Upper lobe of left lung (tissue), 6 donors: ENCODE data around the gene SOST. TPM values are rescaled to one million over a fixed set of nuclear protein-coding genes. Genes with fewer than 3 reads are reported as not detected.

Source experiments
- ATAC-seq, 2 donors: fragments of 200-7000 bp; cut with Tn5 transposase; one replicate each; pipeline ENCODE4 v1.9.1; 2022; ENCODE audit warnings: mild to moderate bottlenecking in 2 of 2, moderate library complexity in 2 of 2; ENCODE audit not compliant: low FRiP score in 2 of 2
- DNase-seq, 2 donors: peaks; one replicate each; pipeline ENCODE4 v3.0.0-alpha.2; 2019 to 2020
- H3K27ac ChIP-seq, 4 donors: fragments of 200-600 bp; sonication (generic); one replicate each; pipeline ENCODE4 v1.5.1; 2016 to 2019
- H3K27me3 ChIP-seq, 4 donors: fragments of 200-600 bp; sonication (generic); one replicate each; pipeline ENCODE4 v1.5.1; 2017 to 2019
- H3K36me3 ChIP-seq, 4 donors: fragments of 200-600 bp; sonication (generic); one replicate each; pipeline ENCODE4 v1.5.1; 2016 to 2019
- H3K4me1 ChIP-seq, 4 donors: fragments of 200-600 bp; sonication (generic); one replicate each; pipeline ENCODE4 v1.5.1; 2018 to 2019
- H3K4me3 ChIP-seq, 4 donors: fragments of 200-600 bp; sonication (generic); one replicate each; pipeline ENCODE4 v1.5.1; 2017 to 2019; ENCODE audit warnings: mild to moderate bottlenecking in 2 of 4, moderate library complexity in 1 of 4
- H3K9me3 ChIP-seq, 4 donors: fragments of 200-600 bp; sonication (generic); one replicate each; pipeline ENCODE4 v1.5.1; 2018 to 2019
- CTCF ChIP-seq, 6 experiments: fragments of 450-650 bp in 4 of 6; fragments of 200-600 bp in 2 of 6; sonication (generic) in 2 of 6; IDR thresholded peaks; one replicate each; pipeline ENCODE4 v1.5.1; 2016 to 2019; ENCODE audit warnings: antibody characterized with exemption in 6 of 6
- EP300 ChIP-seq, 4 donors: sonication (generic); formaldehyde crosslinking; IDR thresholded peaks; one replicate each; pipeline ENCODE4 v1.5.1; 2017; ENCODE audit warnings: antibody characterized with exemption in 4 of 4, control low read depth in 2 of 4
- POLR2A ChIP-seq, 4 donors: fragments of 450-650 bp; IDR thresholded peaks; one replicate each; pipeline ENCODE4 v1.5.1; 2016 to 2017; ENCODE audit warnings: antibody characterized with exemption in 4 of 4, mild to moderate bottlenecking in 2 of 4
- POLR2AphosphoS5 ChIP-seq, 2 donors: sonication (generic); formaldehyde crosslinking; IDR thresholded peaks; one replicate each; pipeline ENCODE4 v1.5.1; 2017; ENCODE audit warnings: antibody characterized with exemption in 2 of 2
- WGBS, 2 donors: methylation state at CpG; one replicate each; pipeline ENCODE4 v1.1.5; 2017 to 2018; 5-methylcytosine and 5-hydroxymethylcytosine counted together
- total RNA-seq, 6 donors: library from RNA; depleted of rRNA in 4 of 6; stranded (reverse); fragments of >200 nt in 4 of 6; gene quantifications; one replicate each; pipeline versions ENCODE4 v1.1.0 to v1.2.1, GENCODE V29; 2016 to 2021
- donor health status: DM: no; HTN: no; CAD: no; lungs with moderate emphysema.
- donor health status: DM: no; HTN: yes; CAD: no; lungs with severe emphysema.

Gene SOST
- total RNA-seq, 6 donors from 2014 or later = not detected

- no peaks in the 10 kb centered on the region for H3K27me3 ChIP-seq
- no peaks in the 10 kb centered on the region for H3K9me3 ChIP-seq
- peak overlapping the region; percentile 58 to 91 (median 68) for H3K4me3 ChIP-seq
- 0 to 2% methylated on average over 34 of the region's 64 CpGs for WGBS, 2 donors
- peak overlapping the region; percentile 93 to 98 (median 97) for H3K27ac ChIP-seq
- peak; percentile 85 to 97 for ATAC-seq
- peaks cover 3 to 7% (median 5%) of the 10 kb centered on the region in 4 donors for H3K4me1 ChIP-seq
- peak; percentile 78 to 85 for TF ChIP-seq POLR2AphosphoS5 (IDR thresholded peaks at IDR 0.05)
- TF ChIP-seq POLR2A (IDR thresholded peaks at IDR 0.05) = peak; percentile 13 to 89 (median 58)
- no peak for TF ChIP-seq EP300 (IDR thresholded peaks at IDR 0.05)
- no peaks in the 10 kb centered on the region for H3K36me3 ChIP-seq
- peak; percentile 82 to 95 for DNase-seq
Observed at GRCh38 chr17:43720311-43721060, 38.1 kb downstream of the SOST start.

- DNase-seq (no peak), ATAC-seq (peak in 1 of 2 donors; percentile 6)
- peaks cover 4 to 7% (median 5%) of the 10 kb centered on the region in 4 donors for H3K4me1 ChIP-seq
- no peaks in the 10 kb centered on the region for H3K27me3 ChIP-seq
- no peak for TF ChIP-seq CTCF (IDR thresholded peaks at IDR 0.05)
- 62 to 76% methylated on average over 3 of the region's 3 CpGs for WGBS, 2 donors
- H3K36me3 ChIP-seq = no peaks in the 10 kb centered on the region
- no peaks in the 10 kb centered on the region for H3K9me3 ChIP-seq
- peak overlapping the region in 3 of 4 donors; percentile 93 to 98 (median 97) for H3K27ac ChIP-seq
- H3K4me3 ChIP-seq = no peak overlapping the region
Observed at GRCh38 chr17:43719578-43719977, 39.0 kb downstream of the SOST start.

- DNase-seq = no peak
- no peak overlapping the region for H3K4me3 ChIP-seq
- TF ChIP-seq POLR2AphosphoS5 (IDR thresholded peaks at IDR 0.05) = no peak
- TF ChIP-seq EP300 (IDR thresholded peaks at IDR 0.05) = no peak
- TF ChIP-seq POLR2A (IDR thresholded peaks at IDR 0.05) = no peak
- TF ChIP-seq CTCF (IDR thresholded peaks at IDR 0.05) = no peak
- ATAC-seq = no peak
- no peaks in the 10 kb centered on the region for H3K27me3 ChIP-seq
- peaks cover 11 to 16% (median 13%) of the 10 kb centered on the region in 4 donors for H3K4me1 ChIP-seq
- 70 to 84% methylated on average over 5 of the region's 5 CpGs for WGBS, 2 donors
- no peaks in the 10 kb centered on the region for H3K36me3 ChIP-seq
- H3K9me3 ChIP-seq = no peaks in the 10 kb centered on the region
- no peak overlapping the region for H3K27ac ChIP-seq
Observed at GRCh38 chr17:43718544-43718943, 40.0 kb downstream of the SOST start.

- TF ChIP-seq CTCF (IDR thresholded peaks at IDR 0.05) (no peak), POLR2AphosphoS5 (IDR thresholded peaks at IDR 0.05) (no peak), EP300 (IDR thresholded peaks at IDR 0.05) (no peak), POLR2A (IDR thresholded peaks at IDR 0.05) (no peak)
- no peaks in the 10 kb centered on the region for H3K36me3 ChIP-seq
- ATAC-seq = no peak
- H3K9me3 ChIP-seq = no peaks in the 10 kb centered on the region
- no peak for DNase-seq
- no peak overlapping the region for H3K27ac ChIP-seq
- H3K27me3 ChIP-seq = no peaks in the 10 kb centered on the region
- 72 to 76% methylated on average over 6 of the region's 6 CpGs for WGBS, 2 donors
- H3K4me1 ChIP-seq = peaks cover 17 to 22% (median 19%) of the 10 kb centered on the region in 4 donors
- no peak overlapping the region for H3K4me3 ChIP-seq
Observed at GRCh38 chr17:43717913-43718312, 40.7 kb downstream of the SOST start.

- no peak for TF ChIP-seq POLR2AphosphoS5 (IDR thresholded peaks at IDR 0.05)
- TF ChIP-seq EP300 (IDR thresholded peaks at IDR 0.05) = no peak
- no peak for TF ChIP-seq POLR2A (IDR thresholded peaks at IDR 0.05)
- no peak for TF ChIP-seq CTCF (IDR thresholded peaks at IDR 0.05)
- Histone ChIP-seq H3K27me3 (no peaks in the 10 kb centered on the region), H3K9me3 (no peaks in the 10 kb centered on the region), H3K4me3 (no peak overlapping the region), H3K36me3 (no peaks in the 10 kb centered on the region), H3K4me1 (peaks cover 17 to 23% (median 20%) of the 10 kb centered on the region in 4 donors), H3K27ac (peak overlapping the region in 3 of 4 donors; percentile 7 to 79 (median 76))
- WGBS, 2 donors = 45 to 56% methylated on average over 4 of the region's 4 CpGs
- ATAC-seq (peak; percentile 29 to 36), DNase-seq (no peak)
Observed at GRCh38 chr17:43714465-43715149, 44.0 kb downstream of the SOST start.
